ENCODE results near the gene CHRNE. TPM values are rescaled to one million over a fixed set of nuclear protein-coding genes. Genes with fewer than 3 reads are reported as not detected.
A peak's percentile ranks its signal among the peaks of the same experiment; 100 is the strongest.

CHRNE gene
- total RNA-seq, 1 experiment from 2014 or later = 0.31 TPM

DNA sequence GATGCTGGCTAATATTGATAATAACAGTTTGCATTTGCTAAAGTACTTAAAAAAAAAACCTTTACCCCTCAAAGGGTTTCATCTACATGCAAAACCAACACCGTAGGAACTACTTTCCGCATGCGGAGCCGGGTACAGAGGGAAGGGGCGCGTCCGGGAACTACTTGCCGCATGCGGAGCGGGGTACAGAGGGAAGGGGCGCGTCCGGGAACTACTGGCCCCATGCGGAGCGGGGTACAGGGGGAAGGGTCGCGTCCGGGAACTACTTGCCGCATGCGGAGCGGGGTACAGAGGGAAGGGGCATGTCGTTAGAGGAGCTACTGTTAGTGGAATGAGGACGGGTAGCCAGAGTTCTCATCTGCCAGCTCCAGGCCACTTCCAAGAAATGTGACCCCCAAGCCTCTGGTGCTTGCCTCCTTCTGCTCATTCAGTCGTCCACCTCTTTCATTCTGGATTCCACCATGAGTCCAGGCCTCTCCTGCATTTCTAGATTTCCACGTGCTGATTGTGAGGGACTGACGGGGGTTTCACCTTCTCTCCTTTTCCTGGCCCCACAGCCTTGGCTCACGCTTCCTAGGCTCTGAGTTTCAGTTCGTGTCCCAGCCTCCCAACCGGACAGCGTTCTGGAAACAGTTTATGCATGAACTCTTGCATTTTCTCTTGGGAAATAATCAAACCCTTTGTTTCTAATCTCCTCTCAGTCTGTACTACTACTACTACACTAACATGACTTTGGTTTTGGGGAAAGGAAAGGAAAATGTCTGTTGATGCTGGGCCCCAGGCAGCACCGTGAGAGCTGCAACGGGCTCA lies 42.9 kb downstream of the CHRNE start:
- Histone ChIP-seq H2BK5ac (ENCODE audit: insufficient read length, low read length) (no peak overlapping the region), H3K27ac (ENCODE audit: insufficient read length, low read depth, low read length) (no peak overlapping the region), H2BK15ac (ENCODE audit: low read depth, low read length) (no peak overlapping the region), H3T11ph (ENCODE audit: low read length) (no peak overlapping the region), H2BK20ac (ENCODE audit: low read depth, low read length, poor library complexity, severe bottlenecking) (no peak overlapping the region), H3K4me1 (ENCODE audit: insufficient read depth, low read length) (peaks cover 17% of the 10 kb centered on the region; the same call in 1 of the 2 replicates), H3K18ac (ENCODE audit: insufficient read length, low read depth, low read length) (no peak overlapping the region), H3K4me2 (ENCODE audit: insufficient read depth, insufficient read length, low read length) (peak overlapping the region; percentile 43), H3K56ac (ENCODE audit: insufficient read length, low read depth, low read length) (no peak overlapping the region), H4K5ac (ENCODE audit: insufficient read length, low read depth, low read length) (no peak overlapping the region), H3K79me2 (ENCODE audit: insufficient read depth, low read length) (no peaks in the 10 kb centered on the region), H2BK120ac (ENCODE audit: low read depth, low read length, poor library complexity, severe bottlenecking) (no peak overlapping the region), H4K8ac (replicated peaks; ENCODE audit: insufficient read length, low read depth, low read length) (no peak overlapping the region), H3K14ac (ENCODE audit: insufficient read depth, low read length) (peak overlapping the region; percentile 59), H3K23ac (ENCODE audit: insufficient read length, low read depth, low read length) (no peak overlapping the region), H2BK12ac (ENCODE audit: insufficient read length, low read depth, low read length) (no peak overlapping the region), H3K9ac (ENCODE audit: extremely low read depth, insufficient read length, low read length) (no peak overlapping the region), H2AFZ (ENCODE audit: low read length) (no peak overlapping the region), H3K79me1 (ENCODE audit: insufficient read depth, low read depth, low read length, poor library complexity, severe bottlenecking) (no peaks in the 10 kb centered on the region), H2AK5ac (ENCODE audit: insufficient read length, low read length) (no peak overlapping the region), H3K9me3 (ENCODE audit: control insufficient read depth, low read depth, low read length) (no peaks in the 10 kb centered on the region), H3K4ac (ENCODE audit: low read depth, low read length) (no peak overlapping the region), H3K23me2 (ENCODE audit: insufficient read length, low read depth, low read length, poor library complexity, severe bottlenecking) (no peaks in the 10 kb centered on the region), H4K20me1 (ENCODE audit: control insufficient read depth, insufficient read depth, insufficient read length) (no peaks in the 10 kb centered on the region), H3K27me3 (ENCODE audit: insufficient read depth, low read length) (no peaks in the 10 kb centered on the region), H4K91ac (ENCODE audit: insufficient read length, low read depth, low read length) (no peak overlapping the region)
- no CpG with 5 or more reads among the region's 32 CpGs for WGBS (ENCODE audit: extremely low coverage, insufficient read length, low lambda C conversion rate)
- TF ChIP-seq, protein P1, sequence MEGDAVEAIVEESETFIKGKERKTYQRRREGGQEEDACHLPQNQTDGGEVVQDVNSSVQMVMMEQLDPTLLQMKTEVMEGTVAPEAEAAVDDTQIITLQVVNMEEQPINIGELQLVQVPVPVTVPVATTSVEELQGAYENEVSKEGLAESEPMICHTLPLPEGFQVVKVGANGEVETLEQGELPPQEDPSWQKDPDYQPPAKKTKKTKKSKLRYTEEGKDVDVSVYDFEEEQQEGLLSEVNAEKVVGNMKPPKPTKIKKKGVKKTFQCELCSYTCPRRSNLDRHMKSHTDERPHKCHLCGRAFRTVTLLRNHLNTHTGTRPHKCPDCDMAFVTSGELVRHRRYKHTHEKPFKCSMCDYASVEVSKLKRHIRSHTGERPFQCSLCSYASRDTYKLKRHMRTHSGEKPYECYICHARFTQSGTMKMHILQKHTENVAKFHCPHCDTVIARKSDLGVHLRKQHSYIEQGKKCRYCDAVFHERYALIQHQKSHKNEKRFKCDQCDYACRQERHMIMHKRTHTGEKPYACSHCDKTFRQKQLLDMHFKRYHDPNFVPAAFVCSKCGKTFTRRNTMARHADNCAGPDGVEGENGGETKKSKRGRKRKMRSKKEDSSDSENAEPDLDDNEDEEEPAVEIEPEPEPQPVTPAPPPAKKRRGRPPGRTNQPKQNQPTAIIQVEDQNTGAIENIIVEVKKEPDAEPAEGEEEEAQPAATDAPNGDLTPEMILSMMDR (conservative IDR thresholded peaks at IDR 0.05) = no peak
- peaks cover 46 to 48% of the 10 kb centered on the region in 2 experiments for H3K4me1 Mint-ChIP-seq
- peak overlapping the region in 2 of 3 experiments; percentile 5 to 78; a peak in 4 of 7 replicates for H3K27ac Mint-ChIP-seq
- H3K27me3 Mint-ChIP-seq (ENCODE audit: low read depth) = no peaks in the 10 kb centered on the region
- DNase-seq = no peak
- H3K4me3 Mint-ChIP-seq = peak overlapping the region; percentile 9 to 58; a peak in 4 of 5 replicates
- no peaks in the 10 kb centered on the region for H3K9me3 Mint-ChIP-seq
- peaks cover 0 to 9% (median 0%) of the 10 kb centered on the region in 3 experiments; a peak in 4 of 7 replicates for H3K36me3 Mint-ChIP-seq (ENCODE audit: insufficient read depth in 1 of 3, low read depth in 3 of 3)

Data from H9 (cell line).